GM21360 (cell line): ENCODE results near the gene BSX.

Source experiments
- ATAC-seq: cut with Tn5 transposase; IDR thresholded peaks from one replicate; pipeline ENCODE4 v1.9.1; 2021; ENCODE audit warnings: mild to moderate bottlenecking, moderate library complexity; ENCODE audit not compliant: unreplicated experiment

The BSX gene

DNA sequence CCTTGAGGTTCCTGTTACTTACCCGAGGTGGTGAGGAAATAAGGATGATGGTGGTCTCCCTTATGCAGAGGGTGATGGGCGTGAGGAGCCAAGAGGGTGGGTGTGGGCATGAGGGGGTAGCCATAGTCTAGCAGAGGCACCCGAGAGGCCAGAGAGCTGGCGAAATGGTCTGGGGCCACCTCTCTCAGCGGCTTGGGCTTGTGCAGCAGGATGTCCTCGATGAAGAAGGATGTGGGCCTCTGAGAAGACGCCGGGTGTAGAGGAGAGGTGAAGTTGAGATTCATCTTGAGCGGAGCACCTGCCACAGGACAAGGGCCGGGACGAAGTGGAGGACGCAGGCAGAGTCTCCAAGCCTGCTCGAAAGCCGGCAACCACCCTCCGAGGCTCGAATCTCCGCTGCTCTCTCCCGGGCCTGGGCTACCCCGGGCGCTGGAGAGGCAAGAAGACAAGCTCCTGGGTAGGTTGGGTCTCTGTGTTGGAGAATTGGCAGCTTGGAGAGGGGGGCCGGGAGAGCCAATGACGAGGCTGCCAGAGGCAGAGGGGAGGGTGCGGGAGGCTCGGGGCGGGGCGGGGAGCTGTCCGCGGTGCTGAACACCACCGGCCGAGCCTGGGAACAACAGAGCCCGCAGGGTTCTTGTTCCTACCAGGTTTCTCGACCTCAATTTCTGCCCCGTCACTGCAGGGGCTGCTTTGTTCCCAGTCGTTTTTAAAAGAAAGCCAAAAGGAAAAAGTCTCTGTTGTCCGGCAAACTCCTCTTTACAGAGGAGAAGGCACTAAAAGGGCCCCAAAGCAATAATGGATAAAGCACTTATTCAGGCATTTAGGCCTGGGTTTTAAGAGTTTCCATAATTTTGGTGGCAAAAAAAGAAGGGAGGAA, at the start of gene BSX:
BSX (minus strand) TSS at position 447 of the 877 bp plus-strand sequence; CDS start at position 284, 163 bp downstream.
- ATAC-seq: no peak

GRCh38 chr11:123030517-123030916, 48.9 kb upstream of the BSX start:
- ATAC-seq: no peak

- ATAC-seq: no peak
Measured at GRCh38 chr11:123020968-123021367, 39.3 kb upstream of the BSX start.

DNA sequence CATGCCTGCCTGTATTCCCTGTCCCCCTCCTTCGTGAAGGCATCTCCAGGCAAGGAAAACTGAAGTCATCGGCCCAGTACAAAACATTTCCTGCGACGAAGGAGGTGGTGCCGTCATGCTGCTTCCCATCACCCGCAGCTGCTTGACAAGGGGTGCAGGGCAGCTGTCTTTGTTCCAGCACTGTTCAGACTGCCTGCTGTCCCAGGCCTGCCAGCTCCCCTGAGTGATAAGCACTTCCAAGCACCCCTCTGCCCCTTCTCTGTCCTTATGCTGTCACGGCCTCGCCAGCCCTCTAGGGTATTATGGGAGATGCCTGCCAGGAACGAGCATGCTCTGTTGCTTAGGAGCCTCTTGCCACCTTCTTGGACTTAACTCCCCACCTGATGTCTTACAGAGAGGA, 37.1 kb upstream of the BSX start:
- no peak for ATAC-seq

GRCh38 chr11:123011510-123011909, 29.9 kb upstream of the BSX start:
- ATAC-seq: no peak

DNA sequence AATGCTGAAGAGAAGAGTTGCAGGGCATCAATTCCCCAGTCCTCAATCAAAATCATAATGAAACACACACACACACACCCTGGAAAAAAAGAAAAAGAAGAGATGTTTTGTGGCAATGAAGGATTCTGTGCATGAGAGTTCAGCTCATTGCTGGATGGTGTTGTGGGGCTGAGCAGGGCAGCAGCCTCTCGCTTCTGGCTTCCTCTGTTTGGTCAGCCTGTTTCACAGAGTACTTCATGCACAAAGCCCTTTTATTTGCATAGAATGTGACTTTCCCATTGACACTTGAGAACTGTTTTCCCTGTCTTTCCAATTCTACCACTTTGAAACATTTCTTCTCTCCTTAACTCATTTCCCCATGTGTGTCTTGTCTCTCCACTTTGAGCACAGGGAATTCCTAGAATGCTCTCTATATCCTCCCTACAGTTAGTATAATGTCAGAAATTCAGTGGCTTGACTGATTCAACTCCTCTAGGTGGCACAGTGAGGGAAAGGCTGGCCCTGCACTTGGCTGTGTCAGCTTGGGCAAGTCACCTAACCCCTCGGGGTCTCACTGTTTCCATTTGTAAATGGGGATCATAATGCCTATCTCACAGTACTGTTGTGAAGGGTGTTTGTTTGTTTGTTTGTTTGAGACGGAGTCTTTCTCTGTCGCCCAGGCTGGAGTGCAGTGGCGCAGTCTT, 25.4 kb upstream of the BSX start:
- no peak for ATAC-seq

DNA sequence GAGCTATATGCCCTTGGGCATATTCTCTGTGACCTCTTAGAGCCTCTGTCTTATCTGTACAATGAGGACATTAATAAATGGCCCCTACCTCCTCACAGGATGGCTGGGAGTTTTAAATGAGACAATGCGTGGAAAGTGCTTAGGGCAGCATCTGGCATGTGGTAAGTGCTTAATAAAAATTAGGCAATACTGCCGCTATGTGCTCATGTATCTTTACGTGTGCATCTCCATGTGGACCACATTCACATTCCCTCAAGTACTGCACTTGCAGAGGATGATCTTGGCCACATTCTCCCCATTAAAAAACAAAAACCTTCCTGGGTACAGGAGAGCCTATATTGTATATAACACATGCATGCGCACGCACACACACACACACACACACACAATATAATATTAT, 19.1 kb upstream of the BSX start:
- no peak for ATAC-seq

- no peak for ATAC-seq
Measured at GRCh38 chr11:122998727-122999366, 17.2 kb upstream of the BSX start.

DNA sequence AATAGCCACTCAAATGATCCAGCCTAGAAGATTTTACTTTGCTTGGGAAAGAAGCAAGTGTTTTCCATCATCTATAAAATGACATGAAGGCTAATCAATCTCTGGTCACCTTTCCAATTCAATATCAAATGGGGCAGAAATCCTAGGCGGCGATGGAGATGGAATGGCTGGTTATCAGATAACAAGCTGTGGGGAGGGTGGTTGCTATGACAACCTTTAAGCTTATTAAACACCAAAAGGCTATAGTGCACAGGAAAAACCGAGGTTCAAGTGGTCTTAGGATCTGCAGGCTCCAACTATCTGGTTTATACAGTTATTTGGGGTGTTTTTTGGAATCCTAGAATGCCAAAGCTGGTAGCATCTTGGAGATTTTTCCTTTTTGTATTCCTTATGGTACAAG, 13.9 kb upstream of the BSX start:
- ATAC-seq: no peak

GRCh38 chr11:122984186-122985011, 2.8 kb upstream of the BSX start:
- ATAC-seq: no peak

DNA sequence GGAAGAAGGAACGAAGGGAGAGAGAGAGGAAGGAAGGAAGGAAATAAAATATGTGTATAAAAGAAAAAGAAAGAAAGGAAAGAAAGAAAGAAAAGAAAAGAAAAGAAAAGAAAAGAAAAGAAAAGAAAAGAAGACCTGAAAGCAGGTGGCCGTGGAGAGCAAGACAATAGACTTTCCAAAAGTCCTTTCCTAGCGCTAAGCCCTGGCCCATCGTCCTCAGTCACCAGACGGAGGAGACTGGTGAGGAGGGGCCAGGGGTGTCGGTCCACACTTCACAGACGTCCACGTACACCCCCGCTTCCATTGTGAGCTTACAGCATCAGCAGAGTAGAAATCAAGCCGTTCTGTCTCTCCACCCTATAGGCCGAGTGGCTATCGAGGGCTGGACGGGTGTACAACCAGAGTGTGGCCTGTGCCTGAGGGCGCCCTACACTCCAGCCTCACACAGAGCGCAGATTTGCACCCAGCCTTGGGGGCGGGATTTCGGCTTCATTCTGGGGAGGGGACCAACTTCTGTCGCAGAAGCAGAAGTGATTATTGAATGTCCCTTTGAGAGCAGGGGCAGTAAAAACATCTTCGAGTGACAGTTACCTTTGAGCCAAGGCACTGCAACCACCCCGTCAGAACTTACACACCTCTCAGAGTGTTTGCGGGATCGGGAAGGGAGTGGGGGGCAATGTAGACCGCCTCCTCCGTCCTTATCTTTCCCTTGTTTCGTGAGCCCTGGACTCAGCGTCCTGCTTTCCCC, 2.0 kb upstream of the BSX start:
- no peak for ATAC-seq

GRCh38 chr11:122979815-122980595, 1.6 kb downstream of the BSX start:
- ATAC-seq: no peak

DNA sequence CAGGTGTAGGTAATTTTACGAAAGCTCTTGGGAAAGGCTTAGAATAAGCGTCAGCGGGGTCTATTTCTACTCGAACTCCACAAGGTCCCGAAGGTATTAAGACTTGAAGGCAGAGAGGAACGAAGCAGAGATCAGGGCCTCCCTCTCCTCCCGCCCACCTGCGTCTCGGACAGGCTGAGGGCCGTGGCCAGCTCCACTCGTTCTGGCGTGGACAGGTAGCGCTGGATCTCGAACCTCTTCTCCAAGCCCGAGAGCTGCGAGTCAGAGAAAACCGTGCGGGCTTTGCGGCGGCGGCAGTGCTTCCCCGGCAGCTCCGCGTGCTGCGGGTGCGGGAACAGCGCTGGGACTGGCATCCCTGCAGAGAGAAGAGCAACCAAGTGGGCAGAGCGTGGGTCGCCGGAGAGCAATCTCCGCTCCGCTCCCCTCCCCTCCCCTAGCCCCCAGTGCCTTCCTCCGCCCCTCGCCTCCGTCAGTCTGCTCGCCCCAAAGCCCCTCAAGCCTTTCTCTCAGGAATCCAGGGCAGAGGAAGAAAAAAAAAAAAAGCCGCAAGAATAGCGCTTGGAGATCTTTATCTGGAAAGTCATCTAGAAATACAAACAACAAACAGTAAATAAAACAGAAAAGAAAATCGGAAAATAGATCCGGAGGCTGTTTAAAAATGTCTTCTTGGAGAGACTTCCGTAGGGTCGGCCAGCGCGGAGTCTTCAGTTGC, 2.4 kb downstream of the BSX start:
- no peak for ATAC-seq

DNA sequence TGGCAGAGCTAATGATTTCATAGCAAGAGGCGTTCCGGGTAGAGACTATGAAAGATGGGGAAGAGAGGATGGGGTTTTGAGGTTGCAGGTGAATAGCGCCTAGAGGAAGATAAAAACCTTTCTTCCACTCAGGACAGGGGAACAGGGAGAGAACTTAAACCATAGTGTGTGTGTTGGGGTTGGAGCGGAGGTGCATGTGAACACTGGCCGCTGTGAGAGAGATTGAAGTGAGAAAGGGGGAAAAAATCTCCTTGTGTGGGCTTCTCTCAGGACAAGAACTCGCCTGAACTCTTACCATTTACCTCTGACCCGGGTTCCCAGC, 3.4 kb downstream of the BSX start:
- ATAC-seq: no peak

- no peak for ATAC-seq
Measured at GRCh38 chr11:122977470-122978298, 4.0 kb downstream of the BSX start.

DNA sequence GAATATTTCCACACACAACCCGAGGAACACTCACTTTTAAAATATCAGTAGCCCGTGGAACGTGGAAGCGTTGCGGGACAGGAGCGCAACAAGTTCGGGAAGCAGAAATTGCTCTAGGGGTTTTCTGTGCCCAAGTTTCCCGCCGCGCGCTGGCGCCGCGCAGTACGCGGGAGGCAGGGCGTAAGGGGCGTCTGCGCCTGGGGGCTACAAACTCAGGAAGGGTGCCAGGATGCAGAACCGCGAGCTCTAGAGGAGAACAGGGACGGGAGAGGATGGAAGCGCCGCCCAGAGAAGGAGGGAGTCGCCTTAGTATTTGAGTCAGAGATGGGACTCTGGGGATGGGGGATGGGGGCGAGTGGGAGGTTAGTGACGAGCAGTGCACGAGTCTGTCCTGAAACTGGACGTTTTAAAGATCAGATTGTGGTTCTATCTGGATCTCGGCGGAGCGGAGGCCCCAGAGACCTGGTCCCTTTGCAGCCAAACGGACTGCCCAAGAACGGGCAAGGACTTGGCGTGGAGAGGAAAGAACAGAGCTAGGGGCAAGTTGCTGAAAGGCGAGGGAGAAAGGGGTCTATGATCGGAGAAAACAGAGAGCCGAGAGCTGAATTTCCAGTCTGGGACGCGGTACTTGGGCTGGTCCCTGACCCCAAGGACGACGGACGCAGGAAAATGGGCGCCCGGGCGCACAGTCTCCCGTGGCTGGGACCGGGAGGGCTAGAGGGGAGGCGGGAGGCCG, 4.7 kb downstream of the BSX start:
- ATAC-seq: no peak

GRCh38 chr11:122976061-122976733, 5.4 kb downstream of the BSX start:
- ATAC-seq: no peak
